Astrocyte (in vitro differentiated cells and primary cell): ENCODE measurements around the gene NREP. TPM values are rescaled to one million over a fixed set of nuclear protein-coding genes. Genes with fewer than 3 reads are reported as not detected.
A peak's percentile ranks its signal among the peaks of the same experiment; 100 is the strongest.

ENCODE experiments used
- DNase-seq: peaks from one replicate; pipeline ENCODE4 v3.0.0-alpha.2; 2010; ENCODE audit warnings: low read depth
- FAIRE-seq: peaks from 2 replicates; lab custom pipeline; 2011; peaks lifted over from hg19 to GRCh38; lab: Jason Lieb, UNC
- H2AFZ ChIP-seq: 2 replicates; pipeline ENCODE4 v1.6.0; 2012; ENCODE audit warnings: low read depth, low read length, inconsistent platforms
- H3K27ac ChIP-seq: 2 replicates; pipeline ENCODE4 v1.5.1; 2011; ENCODE audit warnings: low read depth, low read length, inconsistent platforms
- H3K27me3 ChIP-seq: 2 replicates; pipeline ENCODE4 v1.6.0; 2011; ENCODE audit warnings: low read length, inconsistent platforms; ENCODE audit not compliant: insufficient read depth
- H3K36me3 ChIP-seq: 2 replicates; pipeline ENCODE4 v1.5.1; 2011; ENCODE audit warnings: low read length, inconsistent platforms; ENCODE audit not compliant: insufficient read depth
- H3K4me1 ChIP-seq: 2 replicates; pipeline ENCODE4 v1.5.1; 2011; ENCODE audit warnings: low read length, inconsistent platforms; ENCODE audit not compliant: insufficient read depth
- H3K4me2 ChIP-seq: 2 replicates; pipeline ENCODE4 v1.6.0; 2012; ENCODE audit warnings: low read length, inconsistent platforms
- H3K4me3 ChIP-seq: 2 replicates; pipeline ENCODE4 v1.5.1; 2011; ENCODE audit warnings: low read depth, mild to moderate bottlenecking, low read length, inconsistent platforms; ENCODE audit not compliant: insufficient read depth
- H3K79me2 ChIP-seq: 2 replicates; pipeline ENCODE4 v1.6.0; 2012; ENCODE audit warnings: mild to moderate bottlenecking, low read length, inconsistent platforms; ENCODE audit not compliant: insufficient read depth
- H3K9ac ChIP-seq: 2 replicates; pipeline ENCODE4 v1.6.0; 2012; ENCODE audit warnings: mild to moderate bottlenecking, low read length, inconsistent platforms
- H3K9me3 ChIP-seq: 2 replicates; pipeline ENCODE4 v1.5.1; 2012; ENCODE audit warnings: low read depth, mild to moderate bottlenecking, low read length, inconsistent platforms; ENCODE audit not compliant: insufficient read depth
- H4K20me1 ChIP-seq: 2 replicates; pipeline ENCODE4 v1.6.0; 2012; ENCODE audit warnings: low read length, inconsistent platforms; ENCODE audit not compliant: insufficient read depth
- H3K27ac Mint-ChIP-seq: one replicate; pipeline ENCODE4 v1.8.0; 2021; ENCODE audit warnings: mild to moderate bottlenecking, mixed read lengths; ENCODE audit not compliant: unreplicated experiment
- H3K27me3 Mint-ChIP-seq: one replicate; pipeline ENCODE4 v1.8.0; 2021; ENCODE audit warnings: low read depth, mixed read lengths; ENCODE audit not compliant: unreplicated experiment
- H3K36me3 Mint-ChIP-seq: one replicate; pipeline ENCODE4 v1.8.0; 2021; ENCODE audit warnings: low read depth, mixed read lengths; ENCODE audit not compliant: unreplicated experiment
- H3K4me1 Mint-ChIP-seq: one replicate; pipeline ENCODE4 v1.8.0; 2021; ENCODE audit warnings: low read depth, mixed read lengths; ENCODE audit not compliant: unreplicated experiment
- H3K4me3 Mint-ChIP-seq: one replicate; pipeline ENCODE4 v1.8.0; 2021; ENCODE audit warnings: mild to moderate bottlenecking, moderate library complexity, mixed read lengths; ENCODE audit not compliant: unreplicated experiment
- H3K9me3 Mint-ChIP-seq: one replicate; pipeline ENCODE4 v1.8.0; 2021; ENCODE audit warnings: mild to moderate bottlenecking, mixed read lengths; ENCODE audit not compliant: unreplicated experiment
- CTCF ChIP-seq: IDR thresholded peaks from 2 replicates; pipeline ENCODE4 v1.5.1; 2011; ENCODE audit warnings: low read depth, mild to moderate bottlenecking, inconsistent platforms, low read length, moderate library complexity; ENCODE audit not compliant: insufficient read depth
- EZH2 ChIP-seq: IDR thresholded peaks from 2 replicates; pipeline ENCODE4 v1.6.1; 2012; ENCODE audit warnings: mild to moderate bottlenecking, low read length, inconsistent platforms; ENCODE audit not compliant: insufficient read depth
- total RNA-seq: library from RNA; stranded (reverse); gene quantifications from 2 replicates; pipeline ENCODE4 v1.2.1, GENCODE V29; 2021

The NREP gene
- total RNA-seq, 1 donor from 2014 or later = 185 TPM

- H3K79me2 ChIP-seq = peaks cover 95% of the 10 kb centered on the region
These were observed 8.7 kb downstream of the NREP start for GRCh38 chr5:111748304-111748763.

DNA sequence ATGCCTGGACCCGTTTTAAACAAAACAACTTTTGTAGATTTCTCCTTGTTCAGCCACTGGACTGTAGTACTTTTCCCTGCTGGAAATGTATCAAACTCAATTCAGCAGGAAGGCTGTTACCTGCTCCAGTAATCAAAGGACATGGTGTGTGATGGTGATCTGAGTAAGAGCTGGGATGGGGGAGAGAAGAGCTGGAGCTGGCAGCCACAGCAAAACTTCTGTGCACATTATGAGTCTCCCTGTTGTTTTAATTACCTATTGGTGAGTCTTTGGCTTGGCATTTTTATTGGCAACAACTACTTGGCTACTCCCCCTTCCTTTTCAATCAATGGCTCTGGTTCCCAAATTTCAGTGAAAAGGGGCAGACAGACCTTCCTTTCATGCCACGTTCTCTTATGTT lies 9.7 kb downstream of the NREP start:
- Histone ChIP-seq H3K36me3 (peaks cover 20% of the 10 kb centered on the region), H3K4me3 (no peak overlapping the region), H3K4me1 (peaks cover 64% of the 10 kb centered on the region), H2AFZ (no peak overlapping the region), H3K9ac (peak overlapping the region; percentile 82), H3K27me3 (no peaks in the 10 kb centered on the region), H3K4me2 (peak overlapping the region; percentile 78), H4K20me1 (peaks cover 3% of the 10 kb centered on the region), H3K79me2 (peaks cover 96% of the 10 kb centered on the region), H3K27ac (peak overlapping the region; percentile 98), H3K9me3 (no peaks in the 10 kb centered on the region)
- FAIRE-seq = no peak
- Mint-ChIP-seq H3K36me3 (peaks cover 7% of the 10 kb centered on the region), H3K27me3 (no peaks in the 10 kb centered on the region), H3K4me1 (peaks cover 41% of the 10 kb centered on the region), H3K9me3 (no peaks in the 10 kb centered on the region), H3K4me3 (no peak overlapping the region), H3K27ac (no peak overlapping the region)
- no peak for TF ChIP-seq EZH2
- TF ChIP-seq CTCF = no peak
- peak; percentile 65 for DNase-seq

More at GRCh38 chr5:111748304-111748763, 8.7 kb downstream of the NREP start:
- FAIRE-seq = peak; percentile 95
- Mint-ChIP-seq H3K9me3 (no peaks in the 10 kb centered on the region), H3K4me1 (peaks cover 37% of the 10 kb centered on the region), H3K27ac (peak overlapping the region; percentile 11), H3K36me3 (peaks cover 7% of the 10 kb centered on the region), H3K4me3 (no peak overlapping the region), H3K27me3 (no peaks in the 10 kb centered on the region)
- peak overlapping the region; percentile 82 for H3K9ac ChIP-seq
- peaks cover 5% of the 10 kb centered on the region for H4K20me1 ChIP-seq
- peak overlapping the region; percentile 98 for H3K27ac ChIP-seq
- H3K4me2 ChIP-seq = peak overlapping the region; percentile 78
- no peaks in the 10 kb centered on the region for H3K27me3 ChIP-seq
- no peak for TF ChIP-seq EZH2
- no peak for TF ChIP-seq CTCF
- H3K9me3 ChIP-seq = no peaks in the 10 kb centered on the region
- peaks cover 60% of the 10 kb centered on the region for H3K4me1 ChIP-seq
- peaks cover 20% of the 10 kb centered on the region for H3K36me3 ChIP-seq
- peak; percentile 97 for DNase-seq
- no peak overlapping the region for H2AFZ ChIP-seq
- H3K4me3 ChIP-seq = peak overlapping the region; percentile 15

DNA sequence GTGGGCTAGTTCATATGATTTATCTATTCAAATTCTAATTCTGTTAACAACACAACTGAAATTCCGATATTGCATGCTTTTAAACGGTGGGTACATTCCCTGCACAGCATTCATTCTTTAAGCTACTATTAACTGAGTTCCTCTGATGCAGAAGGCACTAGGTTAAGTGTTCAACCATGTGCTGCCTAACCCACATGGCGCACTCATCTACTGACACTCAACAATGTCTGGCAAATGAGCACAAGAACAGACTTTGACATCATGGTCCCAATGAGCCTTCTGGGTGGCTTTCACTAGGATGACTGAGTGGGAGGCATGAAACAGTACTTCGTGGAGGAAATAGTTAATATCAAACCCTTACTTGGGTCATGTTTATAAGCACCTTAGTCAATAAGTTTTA lies 10.2 kb downstream of the NREP start:
- FAIRE-seq = no peak
- H3K4me2 ChIP-seq = peak overlapping the region; percentile 78
- H3K27ac Mint-ChIP-seq = peak overlapping the region; percentile 67

More for the DNA sequence above, 10.2 kb downstream of the NREP start:
- peaks cover 7% of the 10 kb centered on the region for H3K36me3 Mint-ChIP-seq
- H3K4me1 Mint-ChIP-seq = peaks cover 45% of the 10 kb centered on the region
- no peak for TF ChIP-seq EZH2
- no peak for TF ChIP-seq CTCF
- H3K4me3 Mint-ChIP-seq = no peak overlapping the region
- Histone ChIP-seq H3K4me3 (no peak overlapping the region), H3K4me1 (peaks cover 67% of the 10 kb centered on the region), H3K9ac (peak overlapping the region; percentile 82), H3K27ac (peak overlapping the region; percentile 98), H3K27me3 (no peaks in the 10 kb centered on the region), H3K36me3 (peaks cover 20% of the 10 kb centered on the region), H3K79me2 (peaks cover 96% of the 10 kb centered on the region), H3K9me3 (no peaks in the 10 kb centered on the region), H2AFZ (no peak overlapping the region), H4K20me1 (no peaks in the 10 kb centered on the region)
- H3K9me3 Mint-ChIP-seq = no peaks in the 10 kb centered on the region
- H3K27me3 Mint-ChIP-seq = no peaks in the 10 kb centered on the region
- peak; percentile 56 for DNase-seq
